Activated CD4-positive, alpha-beta T cell treated with anti-CD3 and anti-CD28 coated beads, Interleukin-2, amount 50 U/mL, for 4 hours (primary cell): ENCODE results near the gene UBASH3B.

ENCODE experiments used
- DNase-seq, 2 experiments: peaks; one replicate each; pipeline ENCODE4 v3.0.0-alpha.2; 2020

Gene UBASH3B

DNA sequence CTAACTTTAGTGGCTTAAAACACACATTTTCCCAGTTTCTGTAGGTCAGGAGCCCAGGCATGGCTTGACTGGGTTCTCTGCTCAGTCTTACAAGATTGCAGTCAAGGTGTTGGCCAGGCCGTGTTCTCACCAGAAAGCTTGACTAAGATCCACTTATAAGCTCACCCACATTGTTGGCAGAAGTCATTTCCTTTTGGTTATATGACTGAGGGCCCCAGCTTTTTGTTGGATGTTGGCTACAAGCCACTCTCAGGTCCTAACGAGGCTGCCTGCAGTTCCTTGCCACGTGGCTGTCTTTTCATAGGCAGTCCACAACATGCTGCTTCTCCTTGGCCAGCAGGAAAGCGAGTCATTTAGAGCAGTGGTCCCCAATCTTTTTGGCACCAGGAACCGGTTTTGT lies 103.5 kb downstream of the UBASH3B start:
- DNase-seq, result no peak

DNA sequence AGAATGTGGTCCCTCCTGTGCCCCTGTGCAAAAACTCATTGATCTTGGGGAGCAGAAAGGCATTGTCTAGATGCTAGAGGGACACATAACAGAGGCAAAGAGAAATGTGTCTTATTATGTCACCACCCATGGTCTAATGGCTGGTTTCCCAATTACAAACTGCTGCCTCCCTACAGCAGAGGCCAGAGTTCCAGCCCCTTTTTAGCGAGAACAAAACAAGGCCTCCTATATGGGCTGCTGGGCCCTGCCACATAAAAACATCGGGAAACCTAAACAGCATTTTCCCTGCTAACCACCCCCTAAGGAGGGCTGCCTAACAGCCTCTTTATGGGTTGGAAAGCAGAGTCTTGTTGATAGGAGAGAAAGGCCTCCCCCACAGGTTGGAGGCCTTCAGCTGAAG lies 107.6 kb downstream of the UBASH3B start:
- DNase-seq, result no peak

DNA sequence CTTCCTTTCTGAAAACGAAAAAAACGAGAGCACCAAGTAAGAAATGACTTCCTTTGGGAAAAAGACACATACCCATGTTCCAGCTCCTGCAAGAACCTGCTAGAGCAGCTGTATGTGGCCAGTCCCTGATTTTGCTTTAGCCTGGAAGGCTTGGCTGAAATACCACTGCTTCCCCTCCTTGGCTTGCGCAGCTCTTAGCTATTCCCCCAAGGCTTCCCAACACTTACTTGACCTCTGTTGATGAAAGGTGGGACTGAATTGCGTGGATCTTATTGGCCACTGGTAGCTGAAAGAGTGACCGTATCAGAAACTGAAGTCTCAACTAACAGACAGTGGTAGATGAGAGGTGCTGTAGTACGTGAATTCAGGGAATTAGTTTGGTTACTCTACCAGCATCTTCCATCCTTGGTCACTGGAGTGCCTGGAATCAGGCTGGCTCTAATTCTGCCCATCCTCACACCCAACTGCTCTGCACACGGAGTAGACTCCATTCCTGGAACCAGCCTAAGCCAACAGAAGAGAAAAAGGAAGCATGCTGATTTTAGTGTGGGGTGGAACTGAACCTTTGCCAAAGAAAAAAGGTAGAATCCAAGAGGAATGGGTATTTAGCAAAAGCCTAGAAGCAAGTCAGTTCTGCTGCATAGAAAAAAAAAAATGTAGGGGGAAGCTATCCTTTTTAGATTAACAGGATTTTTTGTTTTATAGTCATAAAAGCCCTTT lies 109.0 kb downstream of the UBASH3B start:
- DNase-seq, result no peak

DNA sequence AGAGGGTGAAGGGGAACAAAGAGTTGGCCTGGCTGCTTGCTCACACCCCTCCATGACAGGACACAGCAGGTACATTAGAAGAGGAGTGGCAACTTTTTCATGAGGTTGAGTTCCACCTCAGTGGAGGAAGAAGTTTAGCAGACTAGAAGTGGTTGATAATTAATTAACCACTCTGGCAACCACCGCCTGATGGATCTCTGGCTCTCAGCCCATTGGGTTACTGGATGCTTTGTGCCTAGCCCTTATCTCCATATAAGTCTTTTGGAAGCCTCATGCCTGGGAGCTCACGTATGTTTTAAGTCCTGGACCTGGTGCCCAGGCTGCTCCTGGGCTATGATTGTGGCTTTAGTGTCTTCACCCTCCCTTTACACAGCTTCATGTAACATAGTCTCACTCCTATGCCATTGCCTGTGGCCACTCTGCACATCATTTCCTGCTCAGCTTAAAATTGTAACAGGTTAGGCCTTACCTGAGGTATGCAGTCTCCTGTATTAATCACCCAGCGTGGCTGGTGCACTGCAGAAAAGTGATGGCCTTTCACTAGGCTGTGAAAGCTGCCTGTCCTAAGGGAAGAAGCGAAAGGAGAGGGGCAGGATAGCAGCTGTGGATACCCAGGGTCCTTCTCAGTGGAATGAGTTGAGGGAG lies 110.1 kb downstream of the UBASH3B start:
- no peak for DNase-seq

DNA sequence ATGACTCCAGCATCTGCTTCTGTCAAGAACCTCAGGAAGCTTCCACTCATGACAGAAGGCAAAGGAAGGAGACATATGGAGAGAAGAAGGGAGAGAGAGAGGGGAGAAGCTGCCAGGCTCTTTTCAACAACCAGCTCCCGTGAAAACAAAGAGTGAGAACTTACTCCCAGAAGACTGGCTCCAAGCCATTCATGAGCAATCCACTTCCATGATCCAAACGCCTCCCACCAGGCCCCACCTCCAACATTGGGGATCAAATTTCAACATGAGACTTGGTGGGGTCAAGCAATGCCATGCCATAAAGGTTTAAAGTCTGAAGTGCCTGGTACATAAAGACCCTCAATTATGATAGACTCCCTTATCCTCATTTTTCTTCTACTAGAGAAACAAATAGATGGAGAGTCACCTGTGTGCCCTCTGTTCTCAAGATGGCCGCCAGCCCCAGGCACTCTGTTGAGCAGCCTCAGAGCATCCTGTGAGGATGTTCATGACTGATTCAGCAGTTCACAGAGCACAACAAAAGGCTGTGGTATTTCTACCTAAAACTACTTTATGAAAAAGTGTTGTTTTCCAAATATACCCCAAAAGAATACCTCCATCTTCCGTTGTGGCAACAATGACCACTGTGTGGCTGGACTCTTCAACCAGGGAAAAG lies 113.7 kb downstream of the UBASH3B start:
- no peak for DNase-seq

DNA sequence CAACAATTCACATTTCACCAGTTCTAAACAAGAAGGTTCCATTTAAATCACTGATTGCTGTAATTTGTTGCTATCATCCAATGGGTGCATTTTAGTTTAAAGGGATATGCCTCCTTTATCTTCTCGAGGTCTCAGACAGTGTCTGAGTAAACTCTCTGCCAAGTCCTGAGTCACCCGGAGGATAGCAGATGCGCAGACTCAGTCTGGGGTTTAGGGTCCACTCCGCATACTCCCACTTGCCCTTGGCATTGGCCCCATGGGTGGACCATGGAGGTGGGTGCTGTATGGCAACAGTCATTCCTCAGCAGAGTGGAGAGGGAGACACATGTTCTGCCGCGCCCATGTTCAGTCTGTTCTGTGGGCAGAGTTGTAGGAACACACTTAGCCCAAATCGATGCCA lies 117.4 kb downstream of the UBASH3B start:
- DNase-seq, result no peak

DNA sequence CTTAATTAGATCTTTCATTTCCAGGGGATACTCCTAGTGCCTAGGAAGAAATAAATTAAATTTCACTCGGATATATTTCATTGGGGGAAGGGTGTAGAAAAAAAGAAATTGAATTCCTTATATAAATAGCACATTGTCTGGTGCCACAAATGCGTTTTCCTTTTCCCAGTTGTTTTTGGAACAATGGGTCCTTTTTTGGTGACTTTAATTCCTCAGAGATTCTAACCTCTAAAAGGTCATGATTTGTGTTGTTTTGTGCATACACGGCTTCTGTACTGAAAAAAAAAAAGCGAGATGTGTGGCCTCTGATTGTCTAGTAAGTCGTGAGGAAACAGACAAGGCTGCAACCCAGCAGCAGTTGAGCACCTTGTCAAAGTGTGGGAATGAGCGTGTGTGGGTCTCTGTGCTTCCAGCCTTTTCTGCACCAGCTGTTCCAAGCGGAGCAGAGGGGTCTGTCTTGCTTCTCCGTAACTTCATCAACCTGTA lies 118.3 kb downstream of the UBASH3B start:
- no peak for DNase-seq

DNA sequence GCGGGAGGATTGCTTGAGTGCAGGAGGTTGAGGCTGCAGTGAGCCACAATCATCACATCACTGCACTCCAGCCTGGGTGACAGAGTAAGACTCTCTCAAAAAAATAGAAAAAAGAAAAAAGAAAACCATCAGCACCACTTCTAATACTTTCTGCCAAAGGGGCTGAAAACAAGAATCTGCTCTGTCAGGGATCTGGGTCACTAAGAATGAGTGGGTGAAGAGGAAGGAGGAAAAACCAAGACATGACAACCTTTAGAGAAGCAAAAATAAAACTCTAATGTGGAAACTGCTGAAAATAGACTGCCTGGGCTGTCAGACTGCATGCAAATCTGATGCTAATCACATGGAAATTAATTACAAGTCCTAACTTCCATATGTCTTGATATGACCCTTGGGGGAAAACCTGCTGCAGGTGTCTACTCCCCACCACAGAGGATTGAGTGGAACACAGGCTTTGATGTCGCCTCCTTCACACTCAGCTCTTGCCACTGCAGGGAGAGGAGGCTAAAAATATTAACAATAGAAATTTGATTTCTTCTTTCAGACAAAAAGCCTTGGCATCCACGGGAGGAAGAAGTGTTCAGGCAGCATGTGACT lies 120.3 kb downstream of the UBASH3B start:
- DNase-seq, result no peak

DNA sequence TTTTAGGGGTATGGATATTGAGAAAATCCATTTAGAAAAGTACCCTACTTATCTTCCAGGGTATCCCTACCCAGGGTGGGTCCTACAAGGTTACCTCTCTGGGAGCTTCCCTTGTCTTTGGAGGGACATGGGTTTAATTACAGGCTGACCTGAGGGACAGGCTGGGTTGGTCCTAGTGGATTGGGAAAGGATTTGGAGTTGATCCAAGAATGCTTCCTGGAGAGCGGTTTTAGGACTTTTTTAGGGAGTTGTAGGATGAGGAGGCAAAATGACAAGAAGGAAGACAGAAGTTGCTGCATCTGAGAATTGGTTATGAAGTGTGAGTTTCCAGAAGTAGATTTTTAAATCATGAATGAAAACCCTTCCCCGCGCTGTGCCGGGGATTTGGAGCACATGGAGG lies 121.0 kb downstream of the UBASH3B start:
- DNase-seq, result no peak

DNA sequence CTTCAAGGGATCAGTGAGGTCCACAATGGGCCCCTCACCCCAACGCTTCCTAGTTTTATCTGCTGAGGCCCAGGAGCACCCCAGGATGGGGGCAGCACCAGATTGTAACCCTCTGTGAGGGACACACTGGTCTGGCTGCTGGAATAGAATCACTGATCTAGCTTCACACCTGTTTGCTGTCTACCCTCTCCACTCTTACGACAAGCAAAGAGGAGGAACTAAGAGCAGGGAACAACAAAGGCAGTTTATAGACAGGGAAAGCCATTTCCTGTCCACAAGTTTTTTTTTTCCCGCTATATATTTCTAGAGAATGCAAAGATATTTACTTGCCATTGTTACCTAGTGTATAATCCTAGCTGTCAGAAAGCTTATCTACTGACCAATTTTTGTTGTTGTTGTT lies 121.8 kb downstream of the UBASH3B start:
- no peak for DNase-seq

DNA sequence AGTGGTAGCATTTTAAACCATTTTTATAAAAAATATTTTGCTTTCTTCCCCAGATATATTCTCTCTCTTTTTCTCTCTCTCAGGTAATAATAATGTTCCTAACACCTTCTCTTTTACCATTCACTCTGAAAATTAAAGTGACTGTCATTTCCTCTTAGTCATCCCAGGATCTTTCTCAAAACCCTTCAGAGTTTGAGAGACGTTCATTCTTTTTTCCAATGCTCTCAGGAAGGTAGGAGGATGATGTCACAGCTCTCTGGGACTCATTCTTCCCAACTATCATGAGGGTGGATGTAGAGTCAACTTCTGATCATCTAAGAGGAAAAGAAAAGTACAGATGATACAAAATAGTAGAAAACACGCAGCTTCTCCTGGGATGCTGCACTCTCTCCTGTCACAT lies 122.6 kb downstream of the UBASH3B start:
- DNase-seq, result no peak

DNA sequence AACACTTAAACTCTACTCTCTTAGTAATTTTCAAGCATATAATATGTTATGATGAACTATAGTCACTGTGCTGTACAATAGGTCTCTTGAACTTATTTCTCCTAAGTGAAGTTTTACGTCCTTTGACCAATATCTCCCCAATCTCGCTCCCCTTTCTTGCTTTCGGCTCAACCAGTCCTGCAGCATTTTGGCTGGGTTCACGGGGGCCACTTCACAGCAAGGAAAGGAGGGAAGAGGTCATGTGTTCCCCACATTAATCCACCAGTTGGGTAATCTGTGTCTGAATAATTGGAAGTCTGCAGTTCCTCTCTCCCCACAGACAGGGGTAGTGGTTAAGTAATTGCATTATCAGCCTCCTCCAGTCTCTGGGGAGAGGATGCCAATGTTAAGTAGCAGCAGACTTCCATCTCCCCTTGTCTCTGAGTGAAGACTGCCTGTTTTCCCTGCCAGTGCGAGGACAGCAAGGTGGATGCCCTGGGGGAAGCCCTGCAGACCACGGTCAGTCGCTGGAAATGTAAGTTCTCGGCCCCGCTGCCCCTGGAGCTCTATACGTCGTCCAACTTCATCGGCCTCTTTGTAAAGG lies 123.6 kb downstream of the UBASH3B start:
- no peak for DNase-seq

DNA sequence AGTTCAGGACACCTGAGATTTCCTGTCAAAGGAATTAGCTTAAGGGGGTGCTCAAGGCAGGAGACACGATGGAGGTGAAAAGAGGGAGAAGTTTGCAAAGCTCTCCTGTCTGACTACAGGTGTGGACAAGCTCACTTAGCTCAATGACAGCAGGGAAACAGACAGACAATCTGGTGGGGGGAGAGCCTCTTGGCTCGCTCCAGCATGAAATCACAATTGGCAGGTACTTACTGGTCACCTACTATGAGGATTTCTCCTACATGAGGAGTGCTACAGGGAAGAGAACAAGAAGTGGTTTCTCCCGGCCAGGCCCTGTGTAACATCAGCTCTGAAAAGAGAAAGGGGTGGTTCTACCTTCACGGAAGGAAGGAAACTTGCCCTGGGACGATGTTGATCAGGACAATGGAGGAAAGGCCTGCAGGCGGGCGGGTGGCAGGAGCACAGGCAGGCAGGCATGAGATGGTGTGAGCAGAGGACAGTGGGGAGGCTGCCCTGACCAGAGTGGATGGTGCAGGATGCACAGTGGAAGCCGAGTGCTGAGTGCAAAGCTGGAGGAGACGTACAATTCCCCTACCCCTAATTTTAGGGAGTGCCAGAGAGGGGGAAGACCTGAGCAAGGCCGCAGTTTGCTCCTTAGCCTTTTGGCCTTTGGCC lies 124.9 kb downstream of the UBASH3B start:
- no peak for DNase-seq

DNA sequence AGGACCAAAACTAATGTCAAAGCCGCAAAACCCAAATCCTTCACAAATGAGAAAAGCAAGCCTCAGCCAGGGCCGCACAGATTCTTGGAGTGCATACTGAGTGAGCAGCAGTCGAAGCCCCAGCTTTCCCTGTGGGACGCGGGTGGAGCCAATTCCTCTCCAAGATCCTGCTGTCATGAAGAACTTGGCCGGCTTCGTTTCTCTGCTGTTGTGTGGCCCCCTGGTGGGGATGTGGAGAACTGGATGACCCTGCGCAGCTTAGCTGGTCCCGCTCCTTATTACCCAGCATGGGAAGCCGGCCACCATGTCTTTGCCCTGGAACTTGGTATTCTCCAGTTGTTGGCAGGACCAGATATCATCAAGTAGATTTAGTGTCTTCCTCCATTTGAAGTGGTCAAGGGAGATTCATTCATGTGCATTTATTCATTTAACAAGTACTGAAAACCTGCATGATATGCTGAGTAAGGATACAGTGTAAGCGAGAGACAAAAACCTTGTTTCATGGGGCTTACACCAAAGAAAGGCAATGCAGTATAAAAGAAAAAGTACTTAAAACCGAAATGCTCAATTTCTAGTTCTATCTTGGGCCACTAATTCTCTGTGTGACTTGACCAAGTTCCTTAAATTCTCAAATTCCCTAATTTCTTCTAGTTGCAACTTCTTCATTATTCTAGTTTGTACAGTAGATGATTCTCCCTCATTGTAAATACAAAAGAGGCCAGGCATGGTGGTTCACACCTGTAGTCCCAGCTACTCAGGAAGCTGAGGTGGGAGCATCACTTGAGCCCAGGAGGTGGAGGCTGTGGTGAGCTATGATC lies 126.1 kb downstream of the UBASH3B start:
- peak; percentile 70 to 74 for DNase-seq

DNA sequence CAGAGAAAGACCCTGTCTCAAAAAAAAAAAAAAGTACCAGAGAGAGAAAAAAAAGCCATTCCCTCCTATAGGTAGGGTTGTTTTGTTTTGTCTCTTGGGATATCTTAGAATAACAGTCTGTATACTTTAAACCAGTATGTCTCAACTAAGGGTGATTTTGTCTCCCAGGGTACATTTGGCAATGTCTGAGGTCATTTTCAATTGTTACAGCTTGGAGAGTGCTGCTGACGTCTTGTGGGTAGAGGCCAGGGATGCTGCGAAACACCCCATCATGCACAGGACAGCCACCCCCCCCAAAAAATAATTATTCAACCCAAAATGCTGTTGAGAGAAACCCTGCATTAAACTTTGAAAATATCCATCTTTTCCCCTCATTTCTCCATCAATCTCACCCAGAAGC lies 126.7 kb downstream of the UBASH3B start:
- DNase-seq, result no peak

DNA sequence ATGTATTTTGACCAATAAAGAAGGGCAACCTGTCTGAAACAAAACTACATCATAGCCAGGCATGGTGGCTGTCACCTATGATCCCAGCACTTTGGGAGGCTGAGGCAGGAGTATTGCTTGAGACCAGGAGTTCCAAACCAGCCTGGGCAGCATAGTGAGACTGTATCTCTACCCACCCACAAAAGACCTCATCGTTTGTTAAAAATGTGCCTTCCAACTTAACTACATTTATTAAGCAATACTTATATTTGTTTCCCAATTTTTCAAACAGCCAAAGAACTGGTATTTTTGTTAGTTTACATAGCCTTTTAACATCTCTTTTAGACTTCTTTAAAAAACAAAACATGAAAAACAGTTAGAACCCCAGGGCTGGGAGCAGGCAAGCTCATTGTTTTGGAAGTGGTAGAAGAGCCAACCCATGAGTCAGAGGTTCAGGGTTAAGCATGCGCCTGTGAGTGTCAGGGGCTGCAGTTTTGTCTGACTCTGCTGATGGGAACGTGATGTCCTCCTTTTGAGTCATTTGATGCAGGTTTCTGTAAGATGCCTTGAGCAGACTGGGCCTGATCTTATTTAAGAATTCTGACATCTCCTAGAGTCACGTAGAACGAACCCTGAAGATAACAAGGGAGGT lies 128.9 kb downstream of the UBASH3B start:
- no peak for DNase-seq

DNA sequence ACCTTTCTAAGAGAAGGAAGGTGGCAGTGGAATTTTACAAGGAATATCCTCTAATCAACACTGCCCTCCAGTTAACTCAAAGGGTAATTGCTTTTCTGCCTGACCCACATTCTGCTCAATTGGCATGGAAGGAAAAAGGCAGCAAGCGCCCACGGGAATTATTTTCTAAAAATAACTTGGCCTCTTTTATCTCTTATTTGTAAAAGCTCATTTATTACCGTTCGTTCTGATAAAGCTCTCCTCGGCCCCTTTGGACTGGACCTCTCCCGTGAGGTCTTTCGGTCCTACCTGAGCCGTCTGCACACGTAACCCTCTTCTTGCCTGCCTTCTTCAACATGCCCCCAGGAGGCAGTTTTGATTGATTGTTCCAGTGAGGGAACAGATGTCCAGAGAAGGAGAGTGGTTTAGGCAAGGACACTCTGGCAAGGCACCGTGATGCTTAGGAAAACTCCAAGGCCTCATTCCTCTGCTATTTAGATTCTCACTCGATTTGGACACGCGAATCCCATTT lies 129.6 kb downstream of the UBASH3B start:
- no peak for DNase-seq

DNA sequence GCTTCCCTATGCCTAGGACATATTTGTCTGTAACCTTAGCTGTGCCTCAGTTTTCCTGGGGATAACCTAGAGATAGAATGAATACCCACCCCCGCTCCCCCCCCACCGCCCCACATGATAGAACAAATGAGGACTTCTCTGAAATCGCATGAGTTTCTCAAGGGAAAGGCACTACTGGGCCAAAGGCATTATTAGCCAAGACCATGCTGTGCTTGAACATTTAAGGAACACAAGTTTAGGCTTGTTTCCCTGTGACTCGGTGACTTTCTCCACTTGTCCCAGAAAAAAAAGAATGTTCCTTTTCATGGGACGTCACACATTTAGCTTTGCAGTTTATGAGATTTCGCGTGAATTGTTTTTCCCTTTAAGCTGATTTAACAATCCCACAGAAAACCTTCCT lies 131.4 kb downstream of the UBASH3B start:
- no peak for DNase-seq

DNA sequence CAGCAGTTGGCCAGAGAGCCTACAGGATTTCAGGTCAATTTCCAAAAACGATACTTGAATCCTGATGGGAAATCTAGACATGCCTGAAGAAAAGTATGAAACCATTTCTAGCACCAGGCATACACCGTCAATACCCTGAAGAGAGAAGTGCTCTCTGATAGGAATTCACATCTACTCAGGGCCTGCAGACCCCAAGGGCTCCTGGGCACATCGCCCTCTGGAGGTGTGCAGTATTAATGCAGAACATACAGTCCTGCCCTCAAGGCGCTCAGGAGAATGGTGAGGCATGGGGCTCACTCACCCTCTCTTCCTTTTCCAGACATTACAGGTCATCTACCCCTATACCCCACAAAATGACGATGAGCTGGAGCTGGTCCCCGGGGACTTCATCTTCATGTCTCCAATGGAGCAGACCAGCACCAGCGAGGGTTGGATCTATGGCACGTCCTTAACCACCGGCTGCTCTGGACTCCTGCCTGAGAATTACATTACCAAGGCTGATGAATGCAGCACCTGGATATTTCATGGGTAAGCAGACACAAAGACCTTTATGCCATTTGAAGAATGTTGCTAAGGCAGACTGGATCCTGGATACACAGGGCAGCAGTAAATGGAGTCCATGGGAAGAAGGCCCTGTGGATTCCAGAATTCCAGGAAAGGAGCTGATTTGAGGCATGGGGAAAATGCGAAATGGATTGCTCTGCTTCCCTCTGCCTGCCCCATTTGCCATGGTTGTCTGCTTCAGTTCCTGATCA lies 133.4 kb downstream of the UBASH3B start:
- DNase-seq, result no peak

DNA sequence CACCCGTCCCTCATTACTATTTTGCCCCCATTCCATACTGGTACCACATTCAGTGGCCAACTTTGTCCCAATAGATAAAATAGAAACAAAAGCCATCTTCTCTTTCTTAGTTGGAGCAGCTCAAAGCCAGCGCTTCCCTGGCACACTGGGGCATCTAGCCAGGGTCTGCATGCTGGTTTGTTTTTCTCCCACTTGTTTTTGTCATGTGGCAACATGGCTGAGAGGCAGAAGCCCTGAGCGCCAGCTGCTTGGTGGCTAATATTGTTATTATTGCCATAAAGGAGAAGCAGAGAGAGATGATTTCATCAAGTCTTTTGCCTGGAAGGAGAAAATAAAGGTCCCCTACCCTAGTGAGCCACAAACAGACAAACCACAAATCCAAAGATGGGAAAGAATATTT lies 134.4 kb downstream of the UBASH3B start:
- no peak for DNase-seq
